Breast epithelium (tissue), 3 donors: ENCODE measurements around the gene MTUS2.

ENCODE experiments used
- POLR2A ChIP-seq: fragments of 450-650 bp; IDR thresholded peaks from one replicate; pipeline ENCODE4 v1.6.1; 2016; ENCODE audit warnings: antibody characterized with exemption, mild to moderate bottlenecking, moderate library complexity
- TF ChIP-seq, protein P1 (sequence below), 3 donors: fragments of 450-650 bp; IDR thresholded peaks; one replicate each; pipeline ENCODE4 v1.5.1; 2016 to 2017; ENCODE audit warnings: antibody characterized with exemption in 3 of 3, mild to moderate bottlenecking in 3 of 3, moderate library complexity in 3 of 3

DNA sequence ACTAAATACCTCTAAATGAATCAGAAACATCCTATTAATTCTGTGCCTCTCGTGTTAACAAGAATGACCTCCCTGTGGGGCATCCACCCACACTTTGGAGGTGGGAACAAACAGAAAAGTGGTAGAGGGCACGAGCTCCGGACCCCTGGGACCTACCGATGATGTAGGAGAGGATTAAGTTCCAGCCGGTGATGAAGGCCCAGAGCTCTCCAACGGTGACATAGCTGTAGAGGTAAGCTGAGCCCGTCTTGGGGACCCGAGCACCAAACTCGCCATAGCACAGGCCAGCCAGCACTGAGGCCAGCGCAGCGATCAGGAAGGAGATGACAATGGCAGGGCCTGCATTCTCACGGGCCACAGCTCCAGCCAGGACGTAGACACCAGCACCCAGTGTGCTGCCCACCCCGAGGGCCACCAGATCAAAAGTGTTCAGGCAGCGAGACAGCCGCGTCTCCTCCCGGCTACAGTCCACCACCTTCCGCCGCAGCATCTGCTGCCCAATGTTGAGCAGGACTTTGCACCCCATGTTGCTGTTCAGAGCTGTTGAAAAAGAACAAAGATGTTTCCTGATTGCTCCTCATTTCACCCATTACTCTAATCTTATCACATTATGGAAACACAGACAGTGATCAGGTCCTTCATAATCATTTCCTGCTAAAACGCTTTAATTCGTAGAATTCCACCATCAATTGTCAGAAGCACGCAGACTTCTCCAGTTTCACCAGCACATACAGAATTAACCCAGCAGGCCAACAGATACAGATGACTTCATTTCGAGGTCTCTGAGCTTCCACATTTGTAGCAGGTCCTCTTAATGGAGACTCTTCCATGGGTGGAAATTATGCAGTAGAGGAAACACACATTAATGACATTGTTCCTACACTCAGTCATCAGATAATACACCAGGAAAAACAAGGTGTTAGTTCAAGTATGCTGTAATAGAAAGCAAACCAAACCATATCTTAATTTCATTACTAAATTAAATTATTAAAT, 715.8 kb downstream of the MTUS2 start:
- TF ChIP-seq, protein P1, sequence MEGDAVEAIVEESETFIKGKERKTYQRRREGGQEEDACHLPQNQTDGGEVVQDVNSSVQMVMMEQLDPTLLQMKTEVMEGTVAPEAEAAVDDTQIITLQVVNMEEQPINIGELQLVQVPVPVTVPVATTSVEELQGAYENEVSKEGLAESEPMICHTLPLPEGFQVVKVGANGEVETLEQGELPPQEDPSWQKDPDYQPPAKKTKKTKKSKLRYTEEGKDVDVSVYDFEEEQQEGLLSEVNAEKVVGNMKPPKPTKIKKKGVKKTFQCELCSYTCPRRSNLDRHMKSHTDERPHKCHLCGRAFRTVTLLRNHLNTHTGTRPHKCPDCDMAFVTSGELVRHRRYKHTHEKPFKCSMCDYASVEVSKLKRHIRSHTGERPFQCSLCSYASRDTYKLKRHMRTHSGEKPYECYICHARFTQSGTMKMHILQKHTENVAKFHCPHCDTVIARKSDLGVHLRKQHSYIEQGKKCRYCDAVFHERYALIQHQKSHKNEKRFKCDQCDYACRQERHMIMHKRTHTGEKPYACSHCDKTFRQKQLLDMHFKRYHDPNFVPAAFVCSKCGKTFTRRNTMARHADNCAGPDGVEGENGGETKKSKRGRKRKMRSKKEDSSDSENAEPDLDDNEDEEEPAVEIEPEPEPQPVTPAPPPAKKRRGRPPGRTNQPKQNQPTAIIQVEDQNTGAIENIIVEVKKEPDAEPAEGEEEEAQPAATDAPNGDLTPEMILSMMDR (IDR thresholded peaks at IDR 0.05) = no peak
- no peak for TF ChIP-seq POLR2A
